ENCODE results near the gene NKG7.

NKG7 gene

DNA sequence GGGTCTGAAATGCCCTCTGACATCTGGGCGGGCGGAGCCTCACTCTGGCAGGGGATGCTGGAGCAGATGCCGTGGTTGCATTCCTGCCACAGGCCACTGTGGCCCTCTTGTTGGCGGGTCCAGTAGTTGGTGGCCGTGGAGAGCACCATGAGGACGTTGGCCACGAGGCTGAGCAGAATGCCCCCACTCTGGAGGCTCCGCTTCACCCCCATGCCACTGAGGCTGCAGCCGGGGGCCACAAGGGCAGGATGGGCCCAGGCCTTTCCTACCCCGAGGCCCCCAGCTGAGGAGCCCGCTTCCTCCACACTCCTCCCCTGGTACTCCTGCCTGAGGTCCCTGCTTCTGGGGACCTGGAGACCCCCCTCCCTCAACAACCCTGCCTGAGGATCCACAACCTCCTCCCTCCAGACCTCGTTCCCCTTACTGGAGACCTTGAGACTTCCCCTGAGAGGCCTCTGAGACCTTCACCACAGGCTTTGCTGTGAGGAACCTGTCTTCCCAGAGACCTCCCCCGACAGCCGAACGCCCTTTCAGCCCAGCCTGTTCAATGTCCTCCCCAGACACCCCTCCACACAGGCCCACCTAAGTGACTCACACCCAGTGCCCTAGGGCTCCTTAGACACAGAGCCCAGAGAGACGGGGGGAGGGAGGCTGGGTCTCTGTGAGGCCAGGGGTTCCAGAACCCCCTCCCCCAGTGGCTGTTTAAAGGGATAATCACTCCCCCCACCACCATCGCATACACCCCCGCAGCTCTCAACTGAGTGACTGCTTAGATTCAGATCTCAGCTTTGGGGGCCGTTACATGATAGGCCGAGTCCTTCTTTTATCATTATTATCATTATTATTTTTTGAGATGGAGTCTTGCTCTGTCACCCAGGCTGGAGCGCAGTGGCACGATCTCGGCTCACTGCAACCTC, 3.8 kb downstream of the NKG7 start, which contains the start of gene CLDND2:
CLDND2 (minus strand) TSS at position 638 of the 917 bp plus-strand sequence; CDS start at position 212, 426 bp downstream.
- TF ChIP-seq TAF1 (IDR thresholded peaks at IDR 0.05; ENCODE audit: borderline replicate concordance, insufficient read depth, low read length) (no peak), SIN3A (IDR thresholded peaks at IDR 0.05; ENCODE audit: borderline replicate concordance, insufficient read depth, low read length) (no peak), POLR2AphosphoS5 (IDR thresholded peaks at IDR 0.05; ENCODE audit: low read depth, low read length) (no peak)

DNA sequence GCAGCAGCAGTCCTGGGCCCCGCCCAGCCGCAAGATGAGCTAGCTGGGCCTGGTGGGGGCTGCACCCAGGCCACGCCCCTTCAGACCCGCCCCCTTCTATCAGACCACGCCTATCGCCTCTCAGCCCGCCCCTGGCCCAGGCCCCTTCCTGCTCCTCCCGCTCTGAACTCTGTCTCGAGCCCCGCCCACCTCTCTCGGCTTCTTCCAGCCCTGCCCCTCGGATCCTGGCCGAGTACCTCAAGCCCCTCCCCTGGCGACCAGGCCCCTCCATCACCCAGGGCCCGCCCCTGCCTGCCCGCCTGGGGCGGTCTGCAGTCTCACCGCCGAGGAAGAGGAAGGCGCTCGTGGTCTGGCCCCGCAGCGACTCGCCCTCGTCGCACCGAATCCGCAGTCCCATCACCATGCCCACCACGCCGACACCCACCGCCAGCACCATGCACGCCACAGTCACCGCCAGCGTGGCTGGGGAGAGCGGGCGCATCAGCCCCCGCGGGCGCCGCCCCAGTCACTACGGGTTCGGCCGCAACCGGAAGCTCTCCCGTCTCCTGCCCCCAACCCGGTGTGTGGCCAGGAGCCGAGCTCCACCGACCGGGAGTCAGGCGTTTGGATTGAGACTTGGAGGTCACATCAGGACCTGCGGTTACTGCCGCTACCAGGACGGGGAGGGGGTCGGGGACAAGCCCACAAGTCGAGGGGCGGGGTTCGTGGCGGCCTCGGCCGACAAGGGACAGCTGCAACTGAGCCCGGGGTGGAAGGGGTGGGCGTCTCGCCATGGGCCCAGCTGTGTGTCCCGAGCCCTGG, 4.7 kb downstream of the NKG7 start:
- TF ChIP-seq, protein P1, sequence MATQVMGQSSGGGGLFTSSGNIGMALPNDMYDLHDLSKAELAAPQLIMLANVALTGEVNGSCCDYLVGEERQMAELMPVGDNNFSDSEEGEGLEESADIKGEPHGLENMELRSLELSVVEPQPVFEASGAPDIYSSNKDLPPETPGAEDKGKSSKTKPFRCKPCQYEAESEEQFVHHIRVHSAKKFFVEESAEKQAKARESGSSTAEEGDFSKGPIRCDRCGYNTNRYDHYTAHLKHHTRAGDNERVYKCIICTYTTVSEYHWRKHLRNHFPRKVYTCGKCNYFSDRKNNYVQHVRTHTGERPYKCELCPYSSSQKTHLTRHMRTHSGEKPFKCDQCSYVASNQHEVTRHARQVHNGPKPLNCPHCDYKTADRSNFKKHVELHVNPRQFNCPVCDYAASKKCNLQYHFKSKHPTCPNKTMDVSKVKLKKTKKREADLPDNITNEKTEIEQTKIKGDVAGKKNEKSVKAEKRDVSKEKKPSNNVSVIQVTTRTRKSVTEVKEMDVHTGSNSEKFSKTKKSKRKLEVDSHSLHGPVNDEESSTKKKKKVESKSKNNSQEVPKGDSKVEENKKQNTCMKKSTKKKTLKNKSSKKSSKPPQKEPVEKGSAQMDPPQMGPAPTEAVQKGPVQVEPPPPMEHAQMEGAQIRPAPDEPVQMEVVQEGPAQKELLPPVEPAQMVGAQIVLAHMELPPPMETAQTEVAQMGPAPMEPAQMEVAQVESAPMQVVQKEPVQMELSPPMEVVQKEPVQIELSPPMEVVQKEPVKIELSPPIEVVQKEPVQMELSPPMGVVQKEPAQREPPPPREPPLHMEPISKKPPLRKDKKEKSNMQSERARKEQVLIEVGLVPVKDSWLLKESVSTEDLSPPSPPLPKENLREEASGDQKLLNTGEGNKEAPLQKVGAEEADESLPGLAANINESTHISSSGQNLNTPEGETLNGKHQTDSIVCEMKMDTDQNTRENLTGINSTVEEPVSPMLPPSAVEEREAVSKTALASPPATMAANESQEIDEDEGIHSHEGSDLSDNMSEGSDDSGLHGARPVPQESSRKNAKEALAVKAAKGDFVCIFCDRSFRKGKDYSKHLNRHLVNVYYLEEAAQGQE (IDR thresholded peaks at IDR 0.05; ENCODE audit: insufficient read depth in 1 of 2, low read depth in 2 of 2, low read length in 2 of 2), result 0 out of 4 replicates have a peak, but pooled peaks of 1 of the 2 experiments have one; percentile 31
- TF ChIP-seq POLR2AphosphoS5 (IDR thresholded peaks at IDR 0.05; ENCODE audit: low read depth, low read length) (peak; percentile 85), FOXP2 (optimal IDR thresholded peaks at IDR 0.05; ENCODE audit: borderline replicate concordance, extremely low read depth, extremely low read length, insufficient read depth) (no peak)

DNA sequence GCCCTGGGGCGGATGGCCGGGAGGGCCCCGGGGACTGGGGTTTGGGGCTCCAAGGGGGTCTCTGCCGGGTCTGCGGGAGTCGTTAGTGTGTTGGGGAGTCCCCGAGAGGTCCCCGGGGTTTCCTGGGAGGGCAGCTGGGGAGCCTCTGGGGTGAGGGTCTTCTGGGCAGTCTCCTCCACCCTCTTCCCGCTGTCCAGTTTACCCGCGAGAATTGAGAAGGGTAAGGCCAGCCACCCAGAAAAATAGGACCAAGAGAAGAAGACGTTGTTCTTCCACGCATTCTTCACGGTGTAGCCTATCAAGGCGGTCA, 5.2 kb downstream of the NKG7 start:
- TF ChIP-seq SIN3A (IDR thresholded peaks at IDR 0.05; ENCODE audit: borderline replicate concordance, insufficient read depth, low read length), result no peak
- TF ChIP-seq, protein P1 (IDR thresholded peaks at IDR 0.05; ENCODE audit: insufficient read depth in 1 of 2, low read depth in 2 of 2, low read length in 2 of 2), result no peak
- TF ChIP-seq FOXP2 (optimal IDR thresholded peaks at IDR 0.05; ENCODE audit: borderline replicate concordance, extremely low read depth, extremely low read length, insufficient read depth), result no peak
- 0 out of 2 replicates have a peak, but pooled peaks have one; percentile 20 for TF ChIP-seq TAF1 (IDR thresholded peaks at IDR 0.05; ENCODE audit: borderline replicate concordance, insufficient read depth, low read length)
- peak; percentile 74; the same call in 1 of the 2 replicates for TF ChIP-seq POLR2AphosphoS5 (IDR thresholded peaks at IDR 0.05; ENCODE audit: low read depth, low read length)

DNA sequence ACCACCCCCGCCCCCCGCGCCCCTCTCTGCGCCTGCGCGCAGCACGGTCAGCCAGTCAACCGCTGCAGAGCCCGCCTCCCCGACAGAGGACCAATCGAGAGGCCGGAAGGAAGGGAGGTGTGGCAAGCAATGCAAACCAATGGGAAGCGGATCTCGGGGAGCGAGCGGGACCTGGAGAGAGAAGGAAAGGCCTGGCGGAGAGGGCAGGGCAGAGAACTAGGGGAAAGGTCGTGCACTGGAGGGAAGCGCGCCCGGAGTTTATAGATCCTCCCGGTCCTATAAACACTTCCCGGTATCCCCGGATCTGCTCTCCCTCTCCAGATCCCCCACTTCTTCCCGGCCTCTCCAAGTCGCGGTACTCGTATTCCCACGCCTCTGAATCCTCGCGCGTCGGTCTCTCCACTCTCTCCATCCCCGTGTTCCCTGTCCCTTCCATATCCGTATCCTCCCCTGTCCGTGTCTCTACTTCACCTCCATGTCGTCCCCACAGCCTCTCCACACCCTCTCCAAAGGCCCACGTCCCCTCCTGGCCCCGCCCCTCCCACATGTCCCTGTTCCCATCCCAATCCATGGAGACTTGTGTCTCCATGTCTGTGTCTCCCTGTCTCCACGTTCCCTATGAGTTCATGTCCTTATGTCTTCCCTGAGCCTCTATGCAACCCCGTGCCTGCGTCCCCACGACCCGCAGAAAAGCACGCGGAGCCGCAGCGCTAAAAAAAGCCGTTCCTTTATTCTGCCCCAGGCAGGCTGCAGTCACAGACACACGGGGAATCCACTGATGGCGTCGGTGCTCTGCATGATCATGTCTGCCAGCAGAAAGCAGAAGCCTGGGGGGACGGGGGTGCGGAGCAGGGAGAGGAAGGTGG, 5.8 kb downstream of the NKG7 start:
- peak; percentile 94 for TF ChIP-seq POLR2AphosphoS5 (IDR thresholded peaks at IDR 0.05; ENCODE audit: low read depth, low read length)
- TF ChIP-seq, protein P1 (IDR thresholded peaks at IDR 0.05; ENCODE audit: insufficient read depth in 1 of 2, low read depth in 2 of 2, low read length in 2 of 2), result no peak
- TF ChIP-seq TAF1 (IDR thresholded peaks at IDR 0.05; ENCODE audit: borderline replicate concordance, insufficient read depth, low read length), result peak; percentile 74; the same call in 1 of the 2 replicates
- no peak for TF ChIP-seq FOXP2 (optimal IDR thresholded peaks at IDR 0.05; ENCODE audit: borderline replicate concordance, extremely low read depth, extremely low read length, insufficient read depth)
- no peak; the same call in 1 of the 2 replicates for TF ChIP-seq SIN3A (IDR thresholded peaks at IDR 0.05; ENCODE audit: borderline replicate concordance, insufficient read depth, low read length)

DNA sequence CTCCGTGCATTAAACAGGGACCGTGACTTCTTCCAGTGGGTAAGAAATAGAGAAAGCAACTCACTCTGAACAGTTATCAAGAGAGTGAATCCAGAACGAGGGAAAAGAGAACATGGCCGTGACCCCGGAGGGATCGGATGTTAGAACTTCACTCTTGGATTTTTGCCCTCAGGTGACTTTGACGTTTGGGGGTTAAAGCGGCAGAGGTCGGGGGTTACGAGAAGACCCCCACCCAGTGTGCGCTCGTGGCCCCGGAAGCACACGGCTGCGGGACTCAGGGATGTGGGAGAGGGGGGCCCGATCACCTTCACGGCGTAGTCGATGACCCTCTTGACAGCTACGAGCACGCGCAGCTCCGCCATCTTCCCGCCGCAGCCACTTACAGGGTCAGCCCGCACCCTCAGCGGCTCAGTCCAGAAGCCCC, 6.5 kb downstream of the NKG7 start, which contains the start of gene ETFB:
ETFB (minus strand) TSS at position 424 of the 424 bp plus-strand sequence; CDS start at position 362, 62 bp downstream.
- TF ChIP-seq FOXP2 (optimal IDR thresholded peaks at IDR 0.05; ENCODE audit: borderline replicate concordance, extremely low read depth, extremely low read length, insufficient read depth) (no peak), TAF1 (IDR thresholded peaks at IDR 0.05; ENCODE audit: borderline replicate concordance, insufficient read depth, low read length) (0 out of 2 replicates have a peak, but pooled peaks have one; percentile 13), POLR2AphosphoS5 (IDR thresholded peaks at IDR 0.05; ENCODE audit: low read depth, low read length) (peak; percentile 7; the same call in 1 of the 2 replicates), SIN3A (IDR thresholded peaks at IDR 0.05; ENCODE audit: borderline replicate concordance, insufficient read depth, low read length) (no peak)
- TF ChIP-seq, protein P1 (IDR thresholded peaks at IDR 0.05; ENCODE audit: insufficient read depth in 1 of 2, low read depth in 2 of 2, low read length in 2 of 2), result 0 out of 4 replicates have a peak, but pooled peaks of 1 of the 2 experiments have one; percentile 18

All from PFSK-1 (cell line).